ENCODE data around the gene FITM2. TPM values are rescaled to one million over a fixed set of nuclear protein-coding genes. Genes with fewer than 3 reads are reported as not detected.

FITM2 gene
- total RNA-seq, 1 donor, result 11.0 TPM

GRCh38 chr20:44287272-44288097 is 23.5 kb downstream of the FITM2 start:
- TF ChIP-seq CTCF (IDR thresholded peaks at IDR 0.05; ENCODE audit: insufficient read depth, low read length), result no peak
- DNase-seq (ENCODE audit: low read depth), result peak; percentile 9
- H3K4me3 ChIP-seq (ENCODE audit: low read depth, low read length), result no peak overlapping the region

GRCh38 chr20:44284032-44284431 is 27.0 kb downstream of the FITM2 start:
- H3K4me3 ChIP-seq (ENCODE audit: low read depth, low read length), result no peak overlapping the region
- no peak for DNase-seq (ENCODE audit: low read depth)
- no peak for TF ChIP-seq CTCF (IDR thresholded peaks at IDR 0.05; ENCODE audit: insufficient read depth, low read length)

- H3K4me3 ChIP-seq (ENCODE audit: low read depth, low read length), result no peak overlapping the region
- no peak for DNase-seq (ENCODE audit: low read depth)
- no peak for TF ChIP-seq CTCF (IDR thresholded peaks at IDR 0.05; ENCODE audit: insufficient read depth, low read length)
Measured at GRCh38 chr20:44282192-44282591, 28.8 kb downstream of the FITM2 start.

- no peak for DNase-seq (ENCODE audit: low read depth)
- no peak for TF ChIP-seq CTCF (IDR thresholded peaks at IDR 0.05; ENCODE audit: insufficient read depth, low read length)
- H3K4me3 ChIP-seq (ENCODE audit: low read depth, low read length), result no peak overlapping the region
Measured at GRCh38 chr20:44280387-44280786, 30.6 kb downstream of the FITM2 start.

GRCh38 chr20:44279228-44279627 is 31.8 kb downstream of the FITM2 start:
- peak; percentile 80 for DNase-seq (ENCODE audit: low read depth)
- no peak for TF ChIP-seq CTCF (IDR thresholded peaks at IDR 0.05; ENCODE audit: insufficient read depth, low read length)
- H3K4me3 ChIP-seq (ENCODE audit: low read depth, low read length), result no peak overlapping the region

- DNase-seq (ENCODE audit: low read depth), result no peak
- no peak for TF ChIP-seq CTCF (IDR thresholded peaks at IDR 0.05; ENCODE audit: insufficient read depth, low read length)
- H3K4me3 ChIP-seq (ENCODE audit: low read depth, low read length), result no peak overlapping the region
Measured at GRCh38 chr20:44274303-44275017, 36.5 kb downstream of the FITM2 start.

Data from fibroblast of the aortic adventitia (primary cell).